HG03432 (cell line): ENCODE measurements around the gene USE1.
"Not testable (repeated sequence)": the region's sequence is repeated elsewhere in the genome, so short reads cannot be mapped to it uniquely, and the experiment has no call there.

Source experiments
- ATAC-seq: cut with Tn5 transposase; IDR thresholded peaks from one replicate; pipeline ENCODE4 v1.9.1; 2021; ENCODE audit warnings: mild to moderate bottlenecking, moderate library complexity; ENCODE audit not compliant: unreplicated experiment

The USE1 gene, protein sequence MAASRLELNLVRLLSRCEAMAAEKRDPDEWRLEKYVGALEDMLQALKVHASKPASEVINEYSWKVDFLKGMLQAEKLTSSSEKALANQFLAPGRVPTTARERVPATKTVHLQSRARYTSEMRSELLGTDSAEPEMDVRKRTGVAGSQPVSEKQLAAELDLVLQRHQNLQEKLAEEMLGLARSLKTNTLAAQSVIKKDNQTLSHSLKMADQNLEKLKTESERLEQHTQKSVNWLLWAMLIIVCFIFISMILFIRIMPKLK

DNA sequence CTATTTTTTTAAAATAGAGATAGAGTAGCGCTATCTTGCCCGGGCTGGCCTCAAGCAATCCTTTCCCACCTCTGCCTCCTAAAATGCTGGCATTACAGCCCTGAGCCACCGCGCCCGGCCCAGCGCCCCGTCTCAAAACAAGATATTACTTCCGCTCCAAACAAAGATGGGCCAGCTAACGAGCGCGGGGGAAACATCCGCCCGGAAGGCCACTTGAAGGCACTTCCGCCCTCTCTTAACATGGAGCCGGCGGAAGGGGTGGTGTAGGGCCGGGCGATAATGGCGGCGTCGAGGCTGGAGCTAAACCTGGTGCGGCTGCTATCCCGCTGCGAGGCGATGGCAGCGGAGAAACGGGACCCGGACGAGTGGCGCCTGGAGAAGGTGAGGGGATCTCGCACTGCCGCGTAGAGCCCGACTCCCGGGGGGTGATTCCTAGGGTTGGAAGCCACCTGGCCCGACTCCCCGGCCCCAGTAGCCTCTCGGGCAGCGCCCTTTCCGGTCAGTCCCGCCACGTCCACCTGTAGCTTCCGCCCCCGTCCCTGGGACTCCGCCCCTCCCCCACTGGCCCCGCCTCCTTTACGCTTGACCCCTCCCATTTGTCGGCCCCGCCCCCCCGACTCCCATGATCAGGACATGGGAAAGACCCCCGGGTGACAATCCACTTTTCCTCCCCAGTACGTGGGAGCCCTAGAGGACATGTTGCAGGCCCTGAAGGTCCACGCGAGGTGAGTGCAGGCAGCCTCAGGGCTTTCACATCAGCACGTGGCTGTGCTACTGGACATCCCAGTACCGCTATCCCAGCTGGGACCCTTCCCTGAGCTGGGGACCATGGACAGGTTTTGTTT is at the start of gene USE1:
Gene USE1 (plus strand): TSS at position 231 of the 845 bp plus-strand sequence. CDS start 49 bp downstream, at position 280.
- ATAC-seq: peak; percentile 76

DNA sequence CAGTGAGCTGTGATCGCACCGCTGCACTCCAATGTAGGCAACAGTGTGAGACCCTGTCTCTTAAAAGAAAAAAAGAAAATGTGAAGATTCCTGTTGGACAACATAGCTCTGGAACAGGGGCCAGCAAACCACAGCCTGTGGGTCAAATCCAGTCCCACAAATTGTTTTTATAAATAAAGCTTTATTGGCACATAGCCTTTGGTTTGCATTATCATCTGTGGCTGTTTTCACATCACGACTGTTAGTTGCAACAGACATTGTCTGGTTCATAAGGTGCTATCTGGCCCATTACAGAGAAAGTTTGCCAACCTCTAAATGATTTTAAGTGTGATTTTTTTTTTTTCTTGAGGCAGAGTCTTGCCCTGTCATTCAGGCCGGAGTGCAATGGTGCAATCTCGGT is 49.4 kb upstream of the USE1 start:
- ATAC-seq: no peak

DNA sequence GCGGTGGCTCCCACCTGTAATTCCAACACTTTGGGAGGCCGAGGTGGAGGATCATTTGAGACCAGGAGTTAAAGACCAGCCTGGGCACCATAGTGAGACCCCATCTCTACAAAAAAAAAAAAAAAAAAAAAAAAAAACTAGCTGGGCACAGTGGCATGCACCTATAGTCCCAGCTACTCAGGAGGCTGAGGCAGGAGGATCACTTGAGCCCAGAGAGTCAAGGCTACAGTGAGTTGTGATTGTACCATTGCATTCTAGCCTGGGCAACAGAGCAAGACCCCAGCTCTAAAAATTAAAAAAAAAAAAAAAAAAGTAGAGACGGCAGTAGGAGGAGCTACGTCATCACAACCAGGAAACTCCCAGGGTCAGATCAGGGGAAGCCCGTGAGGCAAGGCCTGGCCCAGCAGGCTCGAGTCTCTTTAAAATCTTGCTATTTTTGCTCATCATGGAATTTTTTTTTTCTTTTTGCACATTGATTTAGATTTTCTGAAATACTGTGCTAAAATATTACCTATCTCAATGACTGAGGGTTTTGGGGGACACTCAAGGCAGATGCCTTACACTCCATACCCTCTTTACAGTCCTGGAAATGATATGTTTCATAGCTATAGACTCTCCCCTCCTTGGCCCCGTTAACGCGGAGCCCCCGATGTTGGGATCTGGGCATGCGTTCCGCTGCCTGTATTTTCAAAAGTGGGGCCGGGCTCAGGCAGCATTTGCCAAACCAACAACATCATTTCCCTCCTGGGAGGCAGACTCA is 44.4 kb upstream of the USE1 start:
- no peak for ATAC-seq

DNA sequence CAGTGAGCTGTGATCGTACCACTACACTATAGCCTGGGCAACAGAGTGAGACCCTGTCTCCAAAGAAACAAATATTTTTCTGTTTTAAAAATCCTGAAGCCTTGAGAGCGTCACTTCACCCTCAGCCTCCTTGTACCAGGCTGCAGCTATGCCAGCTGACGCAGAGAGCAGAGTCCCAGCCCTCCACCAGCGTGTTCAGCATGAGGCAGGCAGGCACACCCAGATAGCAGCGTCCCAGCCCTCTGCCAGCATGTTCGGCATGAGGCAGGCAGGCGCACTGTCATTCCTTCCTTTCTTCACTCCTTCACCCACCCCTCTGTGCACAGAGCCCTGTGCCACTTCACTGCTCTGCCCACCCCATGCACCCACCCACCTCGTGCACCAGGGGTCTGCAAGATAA is 43.3 kb upstream of the USE1 start:
- ATAC-seq: no peak

DNA sequence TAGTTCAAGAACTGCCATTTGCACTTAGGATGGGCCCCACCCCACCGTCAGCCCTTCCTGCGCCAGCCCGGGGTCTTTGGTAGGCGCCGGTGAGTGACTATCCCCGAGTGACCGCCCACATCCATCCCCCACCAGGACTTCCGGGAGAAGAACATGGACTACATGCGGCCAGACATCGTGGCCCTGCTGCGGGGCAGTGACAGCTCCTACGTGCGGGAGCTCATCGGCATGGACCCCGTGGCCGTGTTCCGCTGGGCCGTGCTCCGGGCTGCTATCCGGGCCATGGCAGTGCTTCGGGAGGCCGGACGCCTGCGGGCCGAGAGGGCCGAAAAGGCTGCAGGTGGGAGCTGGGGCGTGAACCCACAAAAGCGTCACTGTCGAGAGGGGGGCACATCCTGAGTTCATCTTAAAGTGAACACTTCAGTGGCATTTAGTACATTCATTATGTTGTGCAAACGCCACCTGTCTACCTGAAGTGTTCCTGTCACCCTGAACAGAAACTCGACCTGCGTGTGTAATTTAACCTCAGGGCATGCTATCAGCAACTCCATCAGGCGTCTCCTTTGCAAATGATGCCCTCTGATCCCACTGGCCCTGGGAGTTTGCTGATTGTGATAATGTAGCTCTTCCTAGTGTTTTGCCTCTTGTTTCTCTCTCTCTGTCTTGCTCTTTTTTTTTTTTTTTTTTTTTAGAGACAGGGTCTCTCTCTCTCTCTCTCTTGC is 42.4 kb upstream of the USE1 start:
- ATAC-seq: no peak

DNA sequence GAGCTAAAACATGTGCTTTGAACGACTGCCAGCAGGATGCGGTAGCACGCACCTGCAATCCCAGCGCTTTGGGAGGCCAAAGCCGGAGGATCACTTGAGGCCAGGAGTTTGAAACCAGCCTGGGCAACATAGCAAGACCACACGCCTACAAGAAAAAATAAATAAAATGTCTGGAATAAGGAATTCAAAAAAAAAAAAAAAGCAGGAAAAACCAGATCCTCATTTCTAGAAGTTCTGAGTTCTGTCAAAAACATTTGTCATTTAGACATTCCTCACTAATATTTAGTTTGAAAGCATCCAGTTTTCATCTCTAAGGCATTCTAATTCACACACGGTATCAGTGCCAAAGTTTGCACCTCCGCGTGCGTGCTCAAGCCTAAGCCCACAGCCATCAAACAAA is 36.9 kb upstream of the USE1 start:
- ATAC-seq: no peak

DNA sequence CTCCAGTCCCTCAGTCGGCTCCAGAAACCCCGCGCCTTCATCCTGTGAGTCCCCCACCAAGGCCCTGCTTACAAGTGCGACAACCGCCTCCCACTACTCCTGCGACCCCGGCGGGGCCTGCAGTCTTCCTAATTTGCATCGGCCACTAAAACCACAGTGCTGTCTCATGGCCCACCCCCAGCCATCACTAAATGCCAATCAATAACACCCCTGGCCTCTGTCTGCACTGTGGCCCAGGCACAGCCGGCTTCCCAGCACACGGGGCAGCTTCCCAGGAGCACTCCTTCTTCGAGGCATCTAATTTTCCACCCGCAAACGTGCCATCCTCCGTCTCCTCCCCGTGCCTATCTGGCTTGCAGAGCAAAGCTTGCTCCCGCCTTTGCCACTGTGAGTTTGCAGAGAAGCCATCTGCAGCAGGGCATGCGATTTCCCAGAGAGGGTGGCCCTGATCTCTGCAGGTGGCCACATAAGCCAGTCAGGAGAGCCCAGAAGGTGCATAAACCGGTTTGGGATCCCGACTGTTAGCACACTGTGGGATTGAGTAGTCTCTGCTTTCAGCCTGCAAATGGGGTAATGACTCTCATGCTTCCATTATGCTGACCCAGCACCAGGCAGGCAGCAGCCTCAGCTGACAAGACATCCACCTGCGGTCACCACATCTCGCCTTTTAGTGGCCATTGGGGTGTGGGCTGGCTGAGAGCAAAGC is 34.0 kb upstream of the USE1 start:
- ATAC-seq: no peak

DNA sequence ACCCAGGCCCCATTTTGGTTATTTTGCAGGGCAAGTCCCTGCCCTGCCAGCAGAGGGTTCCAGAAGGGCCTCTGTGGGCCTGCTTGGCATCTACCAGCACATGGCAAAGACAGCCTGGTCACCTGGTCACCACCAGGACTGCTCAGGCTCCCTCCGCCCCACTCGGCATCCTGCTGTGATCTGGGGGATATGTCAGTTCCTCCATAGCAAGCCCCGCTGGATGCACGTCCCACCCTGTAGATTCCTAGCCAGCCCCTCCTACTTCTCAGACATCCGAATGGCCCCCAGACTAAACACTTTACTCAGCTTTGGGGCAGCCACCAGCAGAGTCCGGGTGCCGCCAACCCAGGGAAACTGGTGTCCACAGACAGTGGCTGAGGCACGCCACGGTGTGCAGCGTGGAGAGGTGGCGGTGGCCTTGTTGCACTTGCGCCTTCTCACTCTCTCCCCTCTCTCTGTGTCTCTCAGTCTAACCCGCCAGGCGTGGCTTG is 31.8 kb upstream of the USE1 start:
- no peak for ATAC-seq

DNA sequence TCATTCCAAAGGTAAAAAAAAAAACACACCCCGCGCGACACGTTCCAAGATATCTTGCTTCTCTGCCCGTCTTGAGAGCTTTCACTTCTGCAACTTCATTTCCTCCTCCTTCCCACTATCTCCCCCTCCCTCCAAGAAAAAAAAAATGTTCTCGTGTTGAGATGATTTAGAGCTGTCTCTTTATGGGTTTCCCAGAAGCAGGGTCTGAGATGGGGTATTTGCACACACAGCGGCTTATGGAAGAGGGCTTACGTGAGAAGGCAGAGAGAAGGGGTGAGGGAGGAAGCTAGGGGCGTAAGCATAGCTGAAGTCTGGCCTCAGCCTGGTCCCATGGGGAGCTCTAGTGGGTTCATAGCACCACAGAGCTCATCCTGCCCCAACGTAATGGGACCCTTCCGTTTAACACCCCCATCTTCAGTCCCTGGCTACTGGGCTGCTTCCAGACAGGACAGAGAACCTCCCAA is 31.3 kb upstream of the USE1 start:
- no peak for ATAC-seq

DNA sequence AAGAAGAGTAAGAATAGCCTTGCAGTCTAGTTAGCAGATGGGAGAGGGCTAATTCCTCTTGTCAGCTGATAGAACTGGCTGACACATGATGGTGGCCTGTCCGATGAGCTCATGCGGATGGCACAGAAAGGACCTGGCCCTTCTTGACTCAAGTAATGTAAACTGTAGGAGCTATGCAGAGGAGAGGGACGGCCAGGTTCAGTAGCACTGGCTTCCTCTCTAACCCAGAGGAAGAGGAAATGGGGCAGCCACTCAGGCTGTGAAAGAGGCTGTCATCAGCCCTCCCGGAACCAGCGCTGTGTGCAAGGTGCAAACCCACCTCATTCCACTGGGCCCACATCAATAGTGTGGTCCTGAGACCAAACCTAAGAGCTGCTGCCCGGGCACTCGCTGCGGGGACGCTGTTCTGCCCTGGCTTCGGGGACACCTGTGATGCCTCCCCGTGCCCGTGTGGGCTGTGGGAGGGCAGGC is 30.8 kb upstream of the USE1 start:
- no peak for ATAC-seq

DNA sequence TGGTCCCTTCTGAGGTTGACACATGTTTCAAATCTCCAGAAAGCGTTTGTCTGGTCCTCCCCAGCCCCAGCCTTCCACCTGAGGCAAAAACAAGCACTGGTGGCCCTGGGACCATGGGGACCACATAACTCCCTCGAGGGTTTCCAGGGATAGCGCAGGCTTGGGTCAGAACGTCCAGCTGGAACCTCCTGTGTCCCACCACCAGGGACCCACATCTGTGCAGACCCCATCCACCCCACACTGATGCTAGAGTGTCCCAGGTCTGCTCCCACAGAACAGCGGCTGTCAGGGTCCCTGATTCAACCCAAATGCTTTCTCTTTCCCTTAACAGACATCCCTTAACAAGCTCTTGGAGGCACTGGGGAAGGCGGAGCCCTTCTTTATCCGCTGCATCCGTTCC is 29.6 kb upstream of the USE1 start:
- no peak for ATAC-seq

DNA sequence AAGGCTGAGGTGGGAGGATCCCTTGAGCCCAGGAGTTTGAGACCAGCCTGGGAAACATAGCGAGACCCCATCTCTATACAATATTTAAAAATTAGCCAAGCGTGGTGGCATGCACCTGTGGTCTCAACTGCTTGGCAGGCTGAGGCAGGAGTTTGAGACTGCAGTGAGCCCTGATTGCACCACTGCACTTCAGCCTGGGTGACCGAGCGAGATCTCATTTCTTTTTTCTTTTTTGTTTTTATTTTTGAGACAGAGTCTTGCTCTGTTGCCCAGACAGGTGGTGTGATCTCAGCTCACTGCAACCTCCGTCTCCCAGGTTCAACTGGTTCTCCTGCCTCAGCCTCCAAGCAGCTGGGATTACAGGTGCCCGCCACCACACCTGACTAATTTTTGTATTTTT is 23.4 kb upstream of the USE1 start:
- not testable (repeated sequence) for ATAC-seq

DNA sequence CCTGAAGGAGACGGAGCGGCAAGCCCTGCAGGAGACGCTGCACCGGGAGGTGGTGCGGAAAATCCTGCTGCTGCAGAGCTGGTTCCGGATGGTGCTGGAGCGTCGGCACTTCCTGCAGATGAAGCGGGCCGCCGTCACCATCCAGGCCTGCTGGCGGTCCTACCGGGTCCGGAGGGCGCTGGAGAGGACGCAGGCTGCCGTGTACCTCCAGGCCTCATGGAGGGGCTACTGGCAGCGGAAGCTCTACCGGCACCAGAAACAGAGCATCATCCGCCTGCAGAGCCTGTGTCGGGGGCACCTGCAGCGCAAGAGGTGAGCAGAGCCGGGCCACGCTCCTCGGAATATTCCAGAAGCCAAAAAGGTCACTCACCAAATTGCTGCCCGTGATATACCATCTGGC is 22.4 kb upstream of the USE1 start:
- ATAC-seq: no peak

DNA sequence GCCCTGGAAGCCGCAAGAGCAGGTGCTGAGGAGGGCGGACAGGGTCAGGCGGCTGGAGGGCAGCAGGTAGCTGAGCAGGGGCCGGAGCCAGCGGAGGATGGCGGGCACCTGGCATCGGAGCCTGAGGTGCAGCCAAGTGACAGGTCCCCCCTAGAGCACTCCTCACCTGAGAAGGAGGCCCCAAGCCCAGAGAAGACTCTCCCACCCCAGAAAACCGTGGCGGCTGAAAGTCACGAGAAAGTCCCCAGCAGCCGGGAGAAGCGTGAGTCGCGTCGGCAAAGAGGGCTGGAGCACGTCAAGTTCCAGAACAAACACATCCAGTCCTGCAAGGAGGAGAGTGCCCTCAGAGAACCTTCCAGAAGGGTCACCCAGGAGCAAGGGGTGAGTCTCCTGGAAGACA is 20.5 kb upstream of the USE1 start:
- no peak for ATAC-seq

DNA sequence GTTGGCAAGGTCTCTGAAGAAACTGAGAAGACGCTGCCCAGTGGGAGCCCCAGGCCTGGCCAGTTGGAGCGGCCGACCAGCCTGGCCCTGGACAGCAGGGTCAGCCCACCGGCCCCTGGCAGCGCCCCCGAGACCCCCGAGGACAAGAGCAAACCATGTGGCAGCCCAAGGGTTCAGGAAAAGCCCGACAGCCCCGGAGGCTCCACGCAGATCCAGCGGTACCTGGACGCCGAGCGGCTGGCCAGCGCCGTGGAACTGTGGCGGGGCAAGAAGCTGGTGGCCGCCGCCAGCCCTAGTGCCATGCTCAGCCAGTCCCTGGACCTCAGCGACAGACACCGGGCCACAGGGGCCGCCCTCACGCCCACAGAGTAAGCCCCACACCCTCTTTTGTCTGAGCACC is 20.1 kb upstream of the USE1 start:
- no peak for ATAC-seq

DNA sequence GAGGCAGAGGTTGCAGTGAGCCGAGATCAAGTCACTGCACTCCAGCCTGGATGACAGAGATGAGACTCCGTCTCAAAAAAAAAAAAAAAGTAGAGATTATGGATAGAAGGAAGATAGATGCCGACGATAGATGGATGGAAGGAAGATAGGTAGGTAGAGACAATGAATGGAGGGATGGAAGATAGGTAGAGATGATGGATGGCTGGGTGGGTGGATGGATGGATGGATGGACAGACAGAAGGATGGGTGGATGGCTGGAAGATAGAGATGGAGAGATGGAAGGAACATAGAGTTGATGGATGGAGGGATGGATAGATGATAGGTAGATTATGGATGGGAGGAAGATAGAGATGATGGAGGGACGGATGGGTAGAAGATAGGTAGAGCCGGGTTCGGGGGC is 18.5 kb upstream of the USE1 start:
- no peak for ATAC-seq

DNA sequence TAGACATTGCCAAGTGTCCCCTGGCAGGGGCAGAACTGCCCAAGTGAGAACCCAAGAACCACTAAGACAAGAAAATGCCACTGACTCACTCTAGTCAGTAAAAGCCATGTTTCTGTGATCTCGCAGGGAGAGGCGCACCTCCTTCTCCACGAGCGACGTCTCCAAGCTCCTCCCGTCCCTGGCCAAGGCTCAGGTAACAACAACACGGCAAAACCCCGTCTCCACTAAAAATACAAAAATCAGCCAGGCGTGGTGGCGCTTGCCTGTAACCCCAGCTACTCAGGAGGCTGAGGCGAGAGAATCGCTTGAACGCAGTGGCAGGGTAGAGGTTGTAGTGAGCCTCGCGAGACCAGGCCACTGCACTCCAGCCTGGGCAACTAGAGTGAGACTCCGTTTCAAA is 17.5 kb upstream of the USE1 start:
- no peak for ATAC-seq

DNA sequence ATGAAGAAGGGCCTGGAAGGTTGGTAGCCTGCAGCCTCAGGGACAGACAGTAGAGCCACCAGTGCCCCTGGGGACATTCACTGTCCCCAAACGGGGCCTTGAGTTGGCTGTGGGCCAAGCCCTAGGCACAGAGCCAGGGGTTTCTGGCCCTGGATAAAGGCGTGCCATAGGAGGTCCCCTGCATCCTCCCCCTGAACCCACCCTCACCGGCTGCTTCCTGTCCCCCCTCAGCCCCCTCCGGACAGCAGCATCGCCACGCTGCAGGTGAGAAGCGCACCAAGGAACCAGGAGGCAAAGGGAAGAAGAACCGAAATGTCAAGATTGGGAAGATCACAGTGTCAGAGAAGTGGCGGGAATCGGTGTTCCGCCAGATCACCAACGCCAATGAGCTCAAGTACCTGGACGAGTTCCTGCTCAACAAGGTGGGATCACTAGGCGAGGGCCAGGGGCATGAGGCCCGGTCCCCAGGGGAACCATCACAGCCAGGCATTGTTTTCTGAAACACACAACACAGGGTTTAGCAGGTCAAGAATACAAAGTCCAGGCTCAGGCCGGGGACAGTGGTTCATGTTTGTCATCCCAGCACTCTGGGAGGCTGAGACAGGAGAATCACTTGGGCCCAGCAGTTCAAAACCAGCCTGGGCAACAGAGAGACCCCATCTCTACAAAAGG is 14.6 kb upstream of the USE1 start:
- ATAC-seq: no peak

DNA sequence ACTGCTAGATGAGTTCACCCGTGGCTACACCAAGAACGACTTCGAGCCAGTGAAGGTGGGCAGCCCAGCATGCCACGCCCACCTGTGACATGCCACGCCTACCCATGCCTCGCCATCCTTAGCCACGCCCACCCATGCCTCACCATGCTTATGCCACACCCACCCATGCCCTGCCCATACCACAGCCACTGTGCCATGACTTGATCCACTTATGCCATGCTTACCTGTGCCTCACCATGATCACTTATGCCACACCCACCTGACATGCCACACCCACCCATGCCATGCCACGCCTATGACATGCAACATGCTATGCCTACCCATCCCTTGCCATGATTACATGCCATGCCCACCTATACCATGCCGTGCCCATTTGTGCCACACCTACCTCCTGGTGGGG is 12.9 kb upstream of the USE1 start:
- no peak for ATAC-seq

DNA sequence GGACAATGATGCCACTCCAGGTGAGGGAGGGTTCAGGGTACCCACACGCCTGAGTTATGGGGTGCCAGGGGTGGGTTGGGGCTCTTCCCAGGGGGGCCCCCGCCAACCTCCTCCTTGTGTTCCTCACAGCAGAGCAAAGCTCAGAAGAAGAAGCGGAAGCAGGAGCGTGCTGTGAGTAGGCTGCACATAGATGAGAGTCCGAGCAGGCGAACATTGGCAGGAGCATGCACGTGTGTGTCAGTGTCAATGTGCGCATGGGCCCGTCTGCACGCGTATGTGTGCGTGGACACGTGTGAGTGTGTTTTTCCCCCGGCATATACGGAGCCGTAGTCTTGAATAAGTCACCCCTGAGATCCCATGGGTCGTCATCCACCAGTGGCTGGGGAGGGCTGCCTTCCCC is 12.4 kb upstream of the USE1 start:
- no peak for ATAC-seq
